K562 (cell line): ENCODE results near the gene KLHL22. TPM values are rescaled to one million over a fixed set of nuclear protein-coding genes. Genes with fewer than 3 reads are reported as not detected.

Experiments
- CBX5 ChIP-seq: IDR thresholded peaks from 2 replicates; pipeline ENCODE4 v1.6.1; 2014; ENCODE audit warnings: low read depth, borderline replicate concordance
- ETV1 ChIP-seq: fragments of 450-650 bp; conservative IDR thresholded peaks from 2 replicates; pipeline ENCODE4 v1.6.1; 2016; ENCODE audit warnings: missing genetic modification characterization, control low read depth, low read depth, missing compliant biosample characterization
- EZH2 ChIP-seq: IDR thresholded peaks from 2 replicates; pipeline ENCODE4 v1.6.1; 2012; ENCODE audit warnings: low read depth, mild to moderate bottlenecking, inconsistent platforms, low read length, borderline replicate concordance
- KLF6 ChIP-seq: fragments of 250-450 bp; sonication (Bioruptor Pico); IDR thresholded peaks from 2 replicates; pipeline ENCODE4 v1.4.0; 2020; ENCODE audit warnings: mild to moderate bottlenecking, moderate library complexity, borderline replicate concordance
- MAFG ChIP-seq: fragments of 450-650 bp; conservative IDR thresholded peaks from 2 replicates; pipeline ENCODE4 v1.6.1; 2016; ENCODE audit warnings: missing genetic modification characterization, missing compliant biosample characterization
- SIN3B ChIP-seq: fragments of 450-650 bp; IDR thresholded peaks from 2 replicates; pipeline ENCODE4 v1.6.1; 2017; ENCODE audit warnings: low read depth, mild to moderate bottlenecking, moderate library complexity
- TCF3 ChIP-seq: sonication (generic); formaldehyde crosslinking; IDR thresholded peaks from 2 replicates; pipeline ENCODE4 v1.4.0; 2020; ENCODE audit warnings: mild to moderate bottlenecking, missing genetic modification reagents
- XRCC4 ChIP-seq: IDR thresholded peaks from one replicate; pipeline ENCODE4 v1.6.1; 2011; ENCODE audit not compliant: insufficient read depth, insufficient read length; ENCODE audit errors: extremely low read depth
- ZFP30 ChIP-seq: fragments of 250-450 bp; sonication (Bioruptor Pico); IDR thresholded peaks from 2 replicates; pipeline ENCODE4 v1.8.0; 2022; ENCODE audit warnings: moderate library complexity, mild to moderate bottlenecking, inconsistent platforms, borderline replicate concordance
- polyA plus RNA-seq, 8 experiments: library from polyadenylated mRNA; depleted of rRNA in 4 of 8; stranded (reverse) in 5 of 8; unstranded in 3 of 8; fragments of >200 nt; fragmentation: Nextera tagmentation in 2 of 8; fragmentation: Illumina TruSeq in 1 of 8; extraction: Ambion mirVana in 2 of 8; extraction: Trizol in 1 of 8; gene quantifications; 2 replicates each; pipeline versions ENCODE4 v1.2.1 to v1.2.3, GENCODE V29; 2011 to 2014; ENCODE audit warnings: inconsistent platforms in 1 of 8, missing spikeins in 1 of 8
- total RNA-seq, 7 experiments: library from RNA; depleted of rRNA in 6 of 7; stranded (reverse); fragments of >200 nt in 6 of 7; fragmentation: Illumina TruSeq in 2 of 7; extraction: Trizol in 2 of 7; gene quantifications; 2 replicates each; pipeline versions ENCODE4 v1.2.1 to v1.2.3, GENCODE V29; 2011 to 2021; ENCODE audit warnings: low replicate concordance in 1 of 7
- TF ChIP-seq, protein P1 (sequence below), 2 experiments: IDR thresholded peaks in 1 of 2; conservative IDR thresholded peaks in 1 of 2; 2 replicates each; pipeline ENCODE4 v1.6.1; 2016; ENCODE audit warnings: low read depth in 2 of 2, mild to moderate bottlenecking in 1 of 2, missing compliant biosample characterization in 1 of 2, missing genetic modification characterization in 1 of 2, moderate library complexity in 1 of 2
- TF ChIP-seq, protein P2 (sequence below): IDR thresholded peaks from 3 replicates; pipeline ENCODE4 v1.6.1; 2011; ENCODE audit warnings: borderline replicate concordance, mild to moderate bottlenecking; ENCODE audit not compliant: insufficient read length, insufficient read depth
- TF ChIP-seq, protein P3 (sequence below): fragments of 450-650 bp; IDR thresholded peaks from 2 replicates; pipeline ENCODE4 v1.6.1; 2018; ENCODE audit not compliant: partially characterized antibody
- TF ChIP-seq, protein P4 (sequence below): IDR thresholded peaks from 2 replicates; pipeline ENCODE4 v1.6.1; 2011; ENCODE audit not compliant: insufficient read length; ENCODE audit errors: extremely low read depth
- TF ChIP-seq, protein P5 (sequence below): fragments of 250-450 bp; sonication (Bioruptor Pico); IDR thresholded peaks from 2 replicates; pipeline ENCODE4 v1.9.0; 2021; ENCODE audit warnings: mild to moderate bottlenecking, inconsistent platforms

The KLHL22 gene
- total and polyA plus RNA-seq, 9 of the 15 experiments (the other 6 are each of a cell fraction or from before 2014, with no cell fraction given): 1.3 to 25.6 (median 15.2) TPM

DNA sequence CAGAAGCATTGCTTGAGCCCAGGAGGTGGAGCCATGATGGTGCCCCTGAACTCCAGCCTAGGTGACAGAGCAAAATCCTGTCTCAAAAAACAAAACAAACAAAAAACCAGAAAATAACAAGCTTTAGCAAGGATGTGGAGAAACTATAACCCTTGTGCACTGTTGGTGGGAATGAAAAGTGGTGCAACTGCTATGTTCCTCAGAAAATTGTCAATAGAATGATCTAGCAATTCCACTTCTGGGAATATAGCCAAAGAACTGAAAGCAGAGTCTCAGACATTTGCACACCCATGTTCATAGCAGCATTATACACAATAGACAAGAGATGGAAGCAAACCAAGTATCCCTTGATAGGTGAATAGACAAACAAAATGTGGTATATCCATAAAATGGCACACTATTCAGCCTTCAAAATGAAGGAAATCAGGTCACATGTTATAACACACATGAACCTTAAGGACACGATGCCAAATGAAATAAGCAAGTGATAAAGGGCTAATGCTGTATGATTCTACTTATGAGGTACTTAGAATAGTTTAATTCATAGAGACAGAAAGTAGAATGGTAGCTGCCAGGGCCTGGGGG, 15.9 kb downstream of the KLHL22 start (continued):
- TF ChIP-seq, protein P1, sequence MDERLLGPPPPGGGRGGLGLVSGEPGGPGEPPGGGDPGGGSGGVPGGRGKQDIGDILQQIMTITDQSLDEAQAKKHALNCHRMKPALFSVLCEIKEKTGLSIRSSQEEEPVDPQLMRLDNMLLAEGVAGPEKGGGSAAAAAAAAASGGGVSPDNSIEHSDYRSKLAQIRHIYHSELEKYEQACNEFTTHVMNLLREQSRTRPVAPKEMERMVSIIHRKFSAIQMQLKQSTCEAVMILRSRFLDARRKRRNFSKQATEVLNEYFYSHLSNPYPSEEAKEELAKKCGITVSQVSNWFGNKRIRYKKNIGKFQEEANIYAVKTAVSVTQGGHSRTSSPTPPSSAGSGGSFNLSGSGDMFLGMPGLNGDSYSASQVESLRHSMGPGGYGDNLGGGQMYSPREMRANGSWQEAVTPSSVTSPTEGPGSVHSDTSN (CRISPR knock-in tag; IDR thresholded peaks at IDR 0.05; ENCODE audit: low read depth): no peak
- TF ChIP-seq, protein P1 (tag; conservative IDR thresholded peaks at IDR 0.05; ENCODE audit: low read depth): no peak
- TF ChIP-seq SIN3B: no peak
- TF ChIP-seq TCF3 (CRISPR knock-in tag): no peak
- TF ChIP-seq, protein P2, sequence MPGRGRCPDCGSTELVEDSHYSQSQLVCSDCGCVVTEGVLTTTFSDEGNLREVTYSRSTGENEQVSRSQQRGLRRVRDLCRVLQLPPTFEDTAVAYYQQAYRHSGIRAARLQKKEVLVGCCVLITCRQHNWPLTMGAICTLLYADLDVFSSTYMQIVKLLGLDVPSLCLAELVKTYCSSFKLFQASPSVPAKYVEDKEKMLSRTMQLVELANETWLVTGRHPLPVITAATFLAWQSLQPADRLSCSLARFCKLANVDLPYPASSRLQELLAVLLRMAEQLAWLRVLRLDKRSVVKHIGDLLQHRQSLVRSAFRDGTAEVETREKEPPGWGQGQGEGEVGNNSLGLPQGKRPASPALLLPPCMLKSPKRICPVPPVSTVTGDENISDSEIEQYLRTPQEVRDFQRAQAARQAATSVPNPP: no peak
- no peak for TF ChIP-seq EZH2
- TF ChIP-seq MAFG (tag): peak; percentile 76
- no peak for TF ChIP-seq ZFP30 (CRISPR knock-in tag)
- TF ChIP-seq, protein P3, sequence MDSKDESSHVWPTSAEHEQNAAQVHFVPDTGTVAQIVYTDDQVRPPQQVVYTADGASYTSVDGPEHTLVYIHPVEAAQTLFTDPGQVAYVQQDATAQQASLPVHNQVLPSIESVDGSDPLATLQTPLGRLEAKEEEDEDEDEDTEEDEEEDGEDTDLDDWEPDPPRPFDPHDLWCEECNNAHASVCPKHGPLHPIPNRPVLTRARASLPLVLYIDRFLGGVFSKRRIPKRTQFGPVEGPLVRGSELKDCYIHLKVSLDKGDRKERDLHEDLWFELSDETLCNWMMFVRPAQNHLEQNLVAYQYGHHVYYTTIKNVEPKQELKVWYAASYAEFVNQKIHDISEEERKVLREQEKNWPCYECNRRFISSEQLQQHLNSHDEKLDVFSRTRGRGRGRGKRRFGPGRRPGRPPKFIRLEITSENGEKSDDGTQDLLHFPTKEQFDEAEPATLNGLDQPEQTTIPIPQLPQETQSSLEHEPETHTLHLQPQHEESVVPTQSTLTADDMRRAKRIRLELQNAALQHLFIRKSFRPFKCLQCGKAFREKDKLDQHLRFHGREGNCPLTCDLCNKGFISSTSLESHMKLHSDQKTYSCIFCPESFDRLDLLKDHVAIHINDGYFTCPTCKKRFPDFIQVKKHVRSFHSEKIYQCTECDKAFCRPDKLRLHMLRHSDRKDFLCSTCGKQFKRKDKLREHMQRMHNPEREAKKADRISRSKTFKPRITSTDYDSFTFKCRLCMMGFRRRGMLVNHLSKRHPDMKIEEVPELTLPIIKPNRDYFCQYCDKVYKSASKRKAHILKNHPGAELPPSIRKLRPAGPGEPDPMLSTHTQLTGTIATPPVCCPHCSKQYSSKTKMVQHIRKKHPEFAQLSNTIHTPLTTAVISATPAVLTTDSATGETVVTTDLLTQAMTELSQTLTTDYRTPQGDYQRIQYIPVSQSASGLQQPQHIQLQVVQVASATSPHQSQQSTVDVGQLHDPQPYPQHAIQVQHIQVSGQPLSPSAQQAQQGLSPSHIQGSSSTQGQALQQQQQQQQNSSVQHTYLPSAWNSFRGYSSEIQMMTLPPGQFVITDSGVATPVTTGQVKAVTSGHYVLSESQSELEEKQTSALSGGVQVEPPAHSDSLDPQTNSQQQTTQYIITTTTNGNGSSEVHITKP: no peak
- TF ChIP-seq XRCC4: no peak
- TF ChIP-seq KLF6 (CRISPR knock-in tag): no peak
- no peak; the same call in 1 of the 2 replicates for TF ChIP-seq ETV1 (tag)
- TF ChIP-seq, protein P4, sequence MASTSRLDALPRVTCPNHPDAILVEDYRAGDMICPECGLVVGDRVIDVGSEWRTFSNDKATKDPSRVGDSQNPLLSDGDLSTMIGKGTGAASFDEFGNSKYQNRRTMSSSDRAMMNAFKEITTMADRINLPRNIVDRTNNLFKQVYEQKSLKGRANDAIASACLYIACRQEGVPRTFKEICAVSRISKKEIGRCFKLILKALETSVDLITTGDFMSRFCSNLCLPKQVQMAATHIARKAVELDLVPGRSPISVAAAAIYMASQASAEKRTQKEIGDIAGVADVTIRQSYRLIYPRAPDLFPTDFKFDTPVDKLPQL: no peak
- TF ChIP-seq CBX5: no peak
- TF ChIP-seq, protein P5, sequence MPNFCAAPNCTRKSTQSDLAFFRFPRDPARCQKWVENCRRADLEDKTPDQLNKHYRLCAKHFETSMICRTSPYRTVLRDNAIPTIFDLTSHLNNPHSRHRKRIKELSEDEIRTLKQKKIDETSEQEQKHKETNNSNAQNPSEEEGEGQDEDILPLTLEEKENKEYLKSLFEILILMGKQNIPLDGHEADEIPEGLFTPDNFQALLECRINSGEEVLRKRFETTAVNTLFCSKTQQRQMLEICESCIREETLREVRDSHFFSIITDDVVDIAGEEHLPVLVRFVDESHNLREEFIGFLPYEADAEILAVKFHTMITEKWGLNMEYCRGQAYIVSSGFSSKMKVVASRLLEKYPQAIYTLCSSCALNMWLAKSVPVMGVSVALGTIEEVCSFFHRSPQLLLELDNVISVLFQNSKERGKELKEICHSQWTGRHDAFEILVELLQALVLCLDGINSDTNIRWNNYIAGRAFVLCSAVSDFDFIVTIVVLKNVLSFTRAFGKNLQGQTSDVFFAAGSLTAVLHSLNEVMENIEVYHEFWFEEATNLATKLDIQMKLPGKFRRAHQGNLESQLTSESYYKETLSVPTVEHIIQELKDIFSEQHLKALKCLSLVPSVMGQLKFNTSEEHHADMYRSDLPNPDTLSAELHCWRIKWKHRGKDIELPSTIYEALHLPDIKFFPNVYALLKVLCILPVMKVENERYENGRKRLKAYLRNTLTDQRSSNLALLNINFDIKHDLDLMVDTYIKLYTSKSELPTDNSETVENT: no peak
